Ammon's horn (tissue), 1 donor: ENCODE data around the gene DAZL.
A peak's percentile ranks its signal among the peaks of the same experiment; 100 is the strongest.

Experiments
- DNase-seq: peaks from one replicate; pipeline ENCODE4 v3.0.0-alpha.2; 2016; ENCODE audit warnings: low spot score

DAZL gene

GRCh38 chr3:16595778-16596177 lies 9.4 kb downstream of the DAZL start:
- no peak for DNase-seq

- DNase-seq, result no peak
Measured at GRCh38 chr3:16589867-16590624, 15.2 kb downstream of the DAZL start.

- no peak for DNase-seq
Measured at GRCh38 chr3:16589120-16589519, 16.1 kb downstream of the DAZL start.

GRCh38 chr3:16587681-16588060 lies 17.6 kb downstream of the DAZL start:
- no peak for DNase-seq

GRCh38 chr3:16587047-16587680 lies 18.1 kb downstream of the DAZL start:
- no peak for DNase-seq

- no peak for DNase-seq
Measured at GRCh38 chr3:16584880-16585279, 20.3 kb downstream of the DAZL start.

- DNase-seq, result no peak
Measured at GRCh38 chr3:16583551-16583950, 21.7 kb downstream of the DAZL start.

GRCh38 chr3:16570113-16570512 lies 35.1 kb downstream of the DAZL start:
- DNase-seq, result no peak

- no peak for DNase-seq
Measured at GRCh38 chr3:16568532-16568931, 36.7 kb downstream of the DAZL start.

- DNase-seq, result no peak
Measured at GRCh38 chr3:16568115-16568514, 37.1 kb downstream of the DAZL start.

- no peak for DNase-seq
Measured at GRCh38 chr3:16559653-16560365, 45.4 kb downstream of the DAZL start.

GRCh38 chr3:16554126-16554525 lies 51.1 kb downstream of the DAZL start:
- DNase-seq, result no peak

- DNase-seq, result no peak
Measured at GRCh38 chr3:16552757-16553156, 52.5 kb downstream of the DAZL start.

GRCh38 chr3:16551342-16551976 lies 53.8 kb downstream of the DAZL start:
- no peak for DNase-seq

- peak; percentile 88 for DNase-seq
Measured at GRCh38 chr3:16550676-16551341, 54.4 kb downstream of the DAZL start.

GRCh38 chr3:16550305-16550675 lies 54.9 kb downstream of the DAZL start:
- no peak for DNase-seq

GRCh38 chr3:16548721-16549120 lies 56.5 kb downstream of the DAZL start:
- DNase-seq, result no peak

- no peak for DNase-seq
Measured at GRCh38 chr3:16547561-16548357, 57.5 kb downstream of the DAZL start.

- no peak for DNase-seq
Measured at GRCh38 chr3:16546186-16547010, 58.8 kb downstream of the DAZL start.

- DNase-seq, result no peak
Measured at GRCh38 chr3:16545413-16546185, 59.6 kb downstream of the DAZL start.
